HG02763 (cell line): Measurements from ENCODE around the gene OR5H6.
"Not testable (repeated sequence)": the region's sequence is repeated elsewhere in the genome, so short reads cannot be mapped to it uniquely, and the experiment has no call there.

Experiments used
- ATAC-seq: cut with Tn5 transposase; IDR thresholded peaks from one replicate; pipeline ENCODE4 v1.9.1; 2021; ENCODE audit warnings: mild to moderate bottlenecking, moderate library complexity; ENCODE audit not compliant: unreplicated experiment

The OR5H6 gene

GRCh38 chr3:98263944-98264343, at the start of gene OR5H6:
TSS of gene OR5H6 (plus strand) at chr3:98264244. CDS start at chr3:98264333, 89 bp downstream.
- no peak for ATAC-seq

GRCh38 chr3:98215051-98215450, 49.0 kb upstream of the OR5H6 start:
- no peak for ATAC-seq

GRCh38 chr3:98223907-98224672, 40.0 kb upstream of the OR5H6 start:
- ATAC-seq: no peak

GRCh38 chr3:98232489-98232888, 31.6 kb upstream of the OR5H6 start:
- ATAC-seq: no peak

GRCh38 chr3:98233468-98233867, 30.6 kb upstream of the OR5H6 start:
- no peak for ATAC-seq

- ATAC-seq: no peak
Observed at GRCh38 chr3:98240131-98240530, 23.9 kb upstream of the OR5H6 start.

GRCh38 chr3:98242155-98242554, 21.9 kb upstream of the OR5H6 start:
- no peak for ATAC-seq

GRCh38 chr3:98243843-98244242, 20.2 kb upstream of the OR5H6 start:
- no peak for ATAC-seq

GRCh38 chr3:98246142-98246541, 17.9 kb upstream of the OR5H6 start:
- no peak for ATAC-seq

- not testable (repeated sequence) for ATAC-seq
Observed at GRCh38 chr3:98256026-98256425, 8.0 kb upstream of the OR5H6 start.

- no peak for ATAC-seq
Observed at GRCh38 chr3:98259707-98260106, 4.3 kb upstream of the OR5H6 start.

GRCh38 chr3:98262046-98262445, 2.0 kb upstream of the OR5H6 start:
- ATAC-seq: no peak

- ATAC-seq: no peak
Observed at GRCh38 chr3:98269846-98270245, 5.8 kb downstream of the OR5H6 start.

- ATAC-seq: no peak
Observed at GRCh38 chr3:98272126-98272525, 8.1 kb downstream of the OR5H6 start.

- no peak for ATAC-seq
Observed at GRCh38 chr3:98274914-98275313, 10.9 kb downstream of the OR5H6 start.

GRCh38 chr3:98282205-98282604, 18.2 kb downstream of the OR5H6 start, which contains the start of gene OR5H2:
TSS of gene OR5H2 (plus strand) at chr3:98282505. CDS start at chr3:98282903, 398 bp downstream.
- no peak for ATAC-seq

- no peak for ATAC-seq
Observed at GRCh38 chr3:98290916-98291315, 26.9 kb downstream of the OR5H6 start.

- ATAC-seq: no peak
Observed at GRCh38 chr3:98291332-98291957, 27.4 kb downstream of the OR5H6 start.
